Activated T-cell treated with anti-CD3 and anti-CD28 coated beads, Interleukin-2, amount 50 U/mL, for 72 hours (primary cell): ENCODE data around the gene NXN. TPM values are rescaled to one million over a fixed set of nuclear protein-coding genes. Genes with fewer than 3 reads are reported as not detected.
A peak's percentile ranks its signal among the peaks of the same experiment; 100 is the strongest.

Experiments
- ATAC-seq, 2 donors: fragments of 150-1000 bp; cut with Tn5 transposase; replicated peaks in 1 of 2; 2 replicates each; pipeline ENCODE4 v1.10.0; 2021; ENCODE audit warnings: moderate library complexity in 2 of 2, mild to moderate bottlenecking in 1 of 2
- DNase-seq, 2 donors: peaks; one replicate each; pipeline ENCODE4 v3.0.0; 2021 to 2022; ENCODE audit warnings: mixed read lengths in 1 of 2
- H3K27ac Mint-ChIP-seq: one replicate; pipeline ENCODE4 v1.8.0; 2022; ENCODE audit warnings: mild to moderate bottlenecking, moderate library complexity, mixed read lengths
- H3K27me3 Mint-ChIP-seq: one replicate; pipeline ENCODE4 v1.8.0; 2022; ENCODE audit warnings: low read depth, mixed read lengths
- H3K36me3 Mint-ChIP-seq, 2 donors: one replicate each; pipeline ENCODE4 v1.8.0; 2022; ENCODE audit warnings: mixed read lengths in 2 of 2, mild to moderate bottlenecking in 1 of 2; ENCODE audit not compliant: insufficient read depth in 2 of 2
- H3K4me1 Mint-ChIP-seq: one replicate; pipeline ENCODE4 v1.8.0; 2022; ENCODE audit warnings: low read depth, mixed read lengths
- H3K4me3 Mint-ChIP-seq, 2 donors: one replicate each; pipeline ENCODE4 v1.8.0; 2022; ENCODE audit warnings: mild to moderate bottlenecking in 2 of 2, mixed read lengths in 2 of 2, moderate library complexity in 2 of 2
- H3K9me3 Mint-ChIP-seq, 2 donors: one replicate each; pipeline ENCODE4 v1.8.0; 2022; ENCODE audit warnings: mixed read lengths in 2 of 2
- total RNA-seq, 2 donors: library from RNA; stranded (reverse); gene quantifications; one replicate each; pipeline ENCODE4 v1.2.3, GENCODE V29; 2022

The NXN gene
- total RNA-seq, 2 donors from 2014 or later = 1.2 to 1.7 TPM

DNA sequence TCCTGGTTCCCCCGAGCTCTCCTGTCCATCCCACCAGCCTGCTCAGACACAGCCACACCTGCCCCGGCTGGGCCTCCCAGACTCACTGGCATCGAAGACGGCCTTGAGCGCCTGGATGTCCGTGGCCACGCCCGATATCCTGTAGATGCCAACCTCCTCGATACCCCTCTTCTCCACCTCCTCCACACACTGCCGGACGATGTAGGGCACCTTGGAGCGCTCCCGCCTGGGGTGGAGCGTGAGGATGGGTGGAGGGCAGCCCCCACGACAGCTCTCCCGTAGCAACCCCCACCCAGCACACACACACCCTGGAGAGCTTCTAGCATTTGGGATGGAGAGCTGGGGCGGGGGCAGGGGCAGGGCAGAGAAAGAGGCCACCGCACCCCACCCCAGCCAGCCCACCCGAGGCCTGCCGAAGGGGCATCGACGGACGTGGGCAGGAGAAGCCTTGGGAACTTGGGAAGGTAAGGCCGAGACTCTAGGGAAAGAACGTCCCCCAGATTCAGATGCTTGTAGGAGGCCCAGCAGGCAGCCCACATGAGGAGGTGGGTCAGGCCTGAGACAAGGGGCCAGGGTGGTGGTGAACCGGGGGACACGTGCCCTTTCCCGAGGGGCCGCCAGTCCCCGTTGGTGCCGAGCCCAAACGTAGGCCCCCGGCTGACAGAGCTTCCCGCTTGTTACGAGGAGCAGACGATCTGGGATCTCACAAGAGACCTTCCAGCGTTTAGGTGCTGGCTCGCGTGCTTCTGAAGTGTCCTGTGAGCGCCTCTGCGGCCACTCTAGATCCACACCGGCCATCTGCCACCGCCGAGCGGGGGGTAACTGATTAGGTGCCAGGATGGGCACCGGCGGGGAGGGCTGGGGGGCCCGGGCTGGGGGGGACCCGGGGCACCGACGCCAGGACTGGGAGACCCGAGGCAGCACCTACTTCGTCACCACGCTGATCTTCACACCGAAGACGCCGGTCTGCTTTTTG is 32.5 kb upstream of the NXN start:
- Mint-ChIP-seq H3K9me3 (no peaks in the 10 kb centered on the region), H3K4me3 (no peak overlapping the region), H3K27ac (no peak overlapping the region), H3K36me3 (no peaks in the 10 kb centered on the region), H3K4me1 (no peaks in the 10 kb centered on the region), H3K27me3 (no peaks in the 10 kb centered on the region)
- DNase-seq (no peak), ATAC-seq (no peak)

DNA sequence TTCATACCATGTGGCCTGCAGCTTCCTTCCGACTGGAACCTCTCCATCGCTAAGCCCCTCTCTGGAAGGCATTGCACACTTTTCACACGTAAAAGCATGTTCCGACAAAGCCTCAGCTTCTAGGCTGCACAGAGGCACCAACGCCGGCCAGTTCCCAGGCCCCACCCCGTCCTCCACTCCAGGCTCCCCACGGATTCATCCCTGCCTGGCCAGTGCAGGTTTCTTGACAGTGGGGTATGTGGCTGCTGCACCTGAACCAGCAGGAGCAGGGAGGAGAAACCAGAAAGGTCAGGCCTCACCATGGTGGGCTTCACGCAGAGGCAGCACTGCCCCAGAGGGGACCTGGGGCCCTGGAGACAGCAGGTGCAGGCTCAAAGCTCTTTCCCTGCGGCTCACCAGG is 31.6 kb upstream of the NXN start:
- Mint-ChIP-seq H3K27me3 (no peaks in the 10 kb centered on the region), H3K4me1 (no peaks in the 10 kb centered on the region), H3K27ac (no peak overlapping the region), H3K36me3 (no peaks in the 10 kb centered on the region), H3K9me3 (no peaks in the 10 kb centered on the region), H3K4me3 (no peak overlapping the region)
- ATAC-seq (no peak), DNase-seq (no peak)

DNA sequence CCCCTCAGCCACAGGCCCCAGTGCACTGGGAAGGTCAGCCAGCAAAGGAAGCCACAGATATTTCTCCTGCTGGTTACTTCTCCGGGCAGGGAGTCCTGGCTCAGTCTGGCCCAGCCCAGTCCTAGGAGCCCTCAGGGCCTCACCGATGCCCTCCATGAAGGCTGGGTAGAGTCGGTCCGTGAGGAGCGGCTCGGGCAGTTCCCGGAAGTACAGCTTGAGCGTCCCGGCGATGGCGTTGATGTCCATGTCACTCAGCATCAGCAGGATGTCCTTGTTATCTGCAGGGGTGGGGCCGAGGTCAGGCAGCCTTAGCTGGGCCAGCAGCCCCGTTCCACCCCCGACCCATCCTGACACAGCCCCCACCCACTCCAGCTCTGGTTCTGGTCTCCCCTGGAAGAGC is 31.0 kb upstream of the NXN start:
- H3K27ac Mint-ChIP-seq = no peak overlapping the region
- H3K9me3 Mint-ChIP-seq = no peaks in the 10 kb centered on the region
- no peak for DNase-seq
- H3K4me1 Mint-ChIP-seq = peaks cover 3% of the 10 kb centered on the region
- H3K4me3 Mint-ChIP-seq = no peak overlapping the region
- no peaks in the 10 kb centered on the region for H3K36me3 Mint-ChIP-seq
- H3K27me3 Mint-ChIP-seq = no peaks in the 10 kb centered on the region
- ATAC-seq = no peak

DNA sequence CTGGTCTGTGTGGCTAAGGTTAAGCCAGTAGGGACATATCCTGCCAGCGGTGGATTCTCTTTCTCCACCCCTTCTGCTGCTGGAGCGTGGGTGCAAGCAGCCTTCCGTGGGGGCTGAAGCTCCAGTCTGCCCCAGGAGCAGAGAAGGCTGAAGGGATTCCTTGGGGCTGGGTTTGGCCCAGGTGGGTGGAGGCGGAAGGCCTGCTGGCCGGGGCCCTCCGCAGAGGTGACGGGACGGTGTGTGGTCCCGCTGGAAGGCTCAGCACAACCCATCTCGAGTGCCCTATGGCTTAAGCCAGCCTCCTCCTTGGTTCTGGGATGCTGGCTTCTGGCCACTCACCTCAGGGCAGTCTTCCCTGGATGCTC is 30.5 kb upstream of the NXN start:
- Mint-ChIP-seq H3K4me3 (no peak overlapping the region), H3K27ac (no peak overlapping the region)

DNA sequence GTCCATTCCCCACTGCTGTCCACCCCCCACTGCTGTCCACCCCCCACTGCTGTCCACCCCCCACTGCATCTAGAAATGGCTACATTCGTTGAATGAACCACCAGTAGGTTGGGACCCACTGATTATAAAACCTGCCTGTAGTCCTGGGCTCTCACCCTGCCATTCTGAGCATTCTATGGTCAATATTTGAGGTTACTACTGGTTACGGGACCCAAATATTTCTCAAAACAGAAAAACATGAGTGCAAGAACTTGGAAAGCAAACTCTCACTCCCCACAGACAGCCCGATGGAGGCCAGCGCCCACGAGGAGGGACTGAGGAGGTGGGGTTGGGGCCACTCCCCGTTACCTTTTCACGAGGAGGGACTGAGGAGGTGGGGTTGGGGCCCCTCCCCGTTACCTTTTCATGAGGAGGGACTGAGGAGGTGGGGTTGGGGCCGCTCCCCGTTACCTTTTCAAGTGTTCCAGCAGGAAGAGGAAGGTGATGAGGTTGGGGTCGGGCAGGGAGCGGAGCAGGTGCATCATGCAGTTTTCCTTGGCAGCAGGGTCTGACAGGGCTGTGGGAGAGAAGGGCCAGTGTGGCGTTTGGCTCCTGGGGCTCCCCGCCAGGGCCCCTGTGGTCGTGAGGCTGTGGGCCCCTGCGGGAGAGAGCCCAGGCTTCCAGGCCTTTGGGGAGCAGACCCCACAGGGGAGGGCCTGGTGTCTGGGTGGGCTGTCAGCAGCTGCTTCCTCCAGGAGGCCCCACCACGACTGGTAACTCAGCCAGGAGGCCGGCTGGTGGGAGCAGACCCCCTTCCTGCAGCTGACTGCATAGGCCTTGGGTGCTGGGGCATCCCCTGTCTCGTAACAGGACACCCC is 29.9 kb upstream of the NXN start:
- H3K27me3 Mint-ChIP-seq = no peaks in the 10 kb centered on the region
- DNase-seq = no peak
- H3K4me3 Mint-ChIP-seq = no peak overlapping the region
- no peaks in the 10 kb centered on the region for H3K9me3 Mint-ChIP-seq
- H3K27ac Mint-ChIP-seq = no peak overlapping the region
- H3K36me3 Mint-ChIP-seq = peaks cover 0 to 3% of the 10 kb centered on the region in 2 donors
- peaks cover 11% of the 10 kb centered on the region for H3K4me1 Mint-ChIP-seq
- no peak for ATAC-seq

More for the DNA sequence above, 30.5 kb upstream of the NXN start:
- peaks cover 8% of the 10 kb centered on the region for H3K4me1 Mint-ChIP-seq
- peaks cover 0 to 1% of the 10 kb centered on the region in 2 donors for H3K36me3 Mint-ChIP-seq
- DNase-seq = no peak
- H3K27me3 Mint-ChIP-seq = no peaks in the 10 kb centered on the region
- H3K9me3 Mint-ChIP-seq = no peaks in the 10 kb centered on the region
- ATAC-seq = no peak

DNA sequence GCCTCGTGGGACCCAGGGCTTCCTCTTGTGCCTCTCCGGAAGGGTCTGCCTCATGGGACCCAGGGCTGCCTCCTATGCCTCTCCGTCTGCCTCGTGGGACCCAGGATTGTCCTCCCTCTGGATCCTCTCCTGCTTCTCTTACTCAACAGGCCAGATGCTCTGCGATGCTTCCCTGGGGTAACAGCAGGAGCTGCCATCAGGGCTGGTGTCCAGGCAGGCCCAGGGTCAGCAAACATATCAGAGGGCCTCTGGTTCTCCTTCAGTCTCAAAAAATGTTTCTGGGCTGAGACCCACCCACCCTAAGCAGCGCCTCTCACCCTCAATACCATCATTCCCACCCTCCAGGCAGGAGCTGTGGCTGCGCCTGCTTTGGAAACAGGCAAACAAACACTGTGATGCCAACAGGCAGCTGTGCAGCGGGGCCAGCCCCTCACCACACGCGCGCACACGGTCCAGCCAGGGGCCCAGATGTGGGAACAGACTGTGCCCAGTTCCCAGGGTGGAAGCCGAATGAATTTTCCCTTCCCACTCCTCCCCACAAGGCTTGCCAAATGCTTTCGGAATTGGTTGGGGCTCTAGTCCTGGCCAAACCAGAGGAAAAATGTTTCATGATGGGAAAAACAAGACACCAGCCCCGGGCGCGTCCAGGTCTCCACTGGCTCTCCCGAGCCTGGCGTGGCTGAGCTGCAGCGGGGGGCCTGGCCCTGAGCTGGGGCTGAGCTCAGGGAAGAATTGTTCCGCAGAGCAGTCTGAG is 28.6 kb upstream of the NXN start:
- Mint-ChIP-seq H3K27me3 (no peaks in the 10 kb centered on the region), H3K4me3 (no peak overlapping the region), H3K9me3 (no peaks in the 10 kb centered on the region), H3K36me3 (peaks cover 0 to 3% of the 10 kb centered on the region in 2 donors), H3K4me1 (peaks cover 11% of the 10 kb centered on the region), H3K27ac (no peak overlapping the region)
- ATAC-seq = no peak
- no peak for DNase-seq

DNA sequence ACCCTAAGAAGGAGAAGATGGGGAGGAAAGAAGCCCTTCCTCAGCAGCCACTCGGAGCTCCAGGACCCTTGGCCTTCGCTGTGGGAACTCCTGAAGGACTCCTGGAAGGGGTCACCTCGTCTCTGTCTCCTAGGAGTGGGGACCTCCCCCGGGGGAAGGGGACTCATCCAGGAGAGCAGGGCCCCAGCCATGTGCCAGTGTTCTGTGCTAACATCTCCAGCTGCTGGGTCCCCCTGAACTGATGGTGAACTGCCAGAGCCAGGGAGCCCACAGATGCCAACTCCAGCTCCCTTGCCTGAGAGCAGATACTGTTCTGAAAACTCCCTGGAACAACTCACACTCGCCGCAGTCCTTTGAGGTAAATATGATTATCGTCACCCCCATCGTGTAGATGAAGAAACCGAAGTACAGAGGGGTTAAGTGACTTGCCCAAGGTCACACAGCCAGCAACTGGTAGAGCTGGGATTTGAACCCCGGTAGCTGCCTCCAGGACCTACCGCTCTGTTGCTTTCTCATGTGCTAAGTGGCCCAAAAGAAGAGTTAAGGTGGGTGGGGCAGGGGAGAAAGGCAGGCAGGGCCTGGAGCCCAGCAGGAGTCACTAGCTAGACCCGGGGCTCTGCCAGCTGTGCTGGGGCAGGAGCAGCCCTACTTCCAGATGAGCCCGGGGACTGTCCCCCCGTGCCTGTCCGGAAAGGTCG is 27.9 kb upstream of the NXN start:
- H3K27ac Mint-ChIP-seq = no peak overlapping the region
- DNase-seq (no peak), ATAC-seq (no peak)
- no peaks in the 10 kb centered on the region for H3K27me3 Mint-ChIP-seq
- H3K4me3 Mint-ChIP-seq = no peak overlapping the region
- peaks cover 11% of the 10 kb centered on the region for H3K4me1 Mint-ChIP-seq
- H3K9me3 Mint-ChIP-seq = no peaks in the 10 kb centered on the region
- peaks cover 0 to 3% of the 10 kb centered on the region in 2 donors for H3K36me3 Mint-ChIP-seq

DNA sequence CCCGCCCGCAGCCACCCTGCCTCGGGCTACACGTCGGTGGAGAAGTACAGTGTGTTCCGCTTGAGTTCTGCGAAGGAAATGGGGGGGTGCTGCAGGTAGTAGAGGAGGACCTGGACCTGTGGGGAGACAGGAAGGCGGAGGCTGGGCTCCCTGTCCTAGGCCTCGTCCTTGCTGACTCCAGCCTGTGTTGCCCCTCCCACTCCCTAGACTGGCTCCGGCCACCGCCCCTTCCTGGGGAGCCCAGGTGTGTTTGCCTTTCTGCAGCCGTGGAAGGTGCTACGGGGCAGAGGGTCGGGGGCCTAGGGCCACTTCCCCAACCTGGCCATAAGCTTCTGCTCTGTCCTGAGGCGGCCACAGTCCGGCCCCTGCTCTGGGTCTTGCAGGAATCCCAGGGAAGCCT is 26.5 kb upstream of the NXN start:
- Mint-ChIP-seq H3K27ac (no peak overlapping the region), H3K4me1 (peaks cover 16% of the 10 kb centered on the region), H3K9me3 (no peaks in the 10 kb centered on the region), H3K27me3 (no peaks in the 10 kb centered on the region), H3K36me3 (peaks cover 3 to 7% of the 10 kb centered on the region in 2 donors), H3K4me3 (no peak overlapping the region)
- DNase-seq (no peak), ATAC-seq (no peak)

DNA sequence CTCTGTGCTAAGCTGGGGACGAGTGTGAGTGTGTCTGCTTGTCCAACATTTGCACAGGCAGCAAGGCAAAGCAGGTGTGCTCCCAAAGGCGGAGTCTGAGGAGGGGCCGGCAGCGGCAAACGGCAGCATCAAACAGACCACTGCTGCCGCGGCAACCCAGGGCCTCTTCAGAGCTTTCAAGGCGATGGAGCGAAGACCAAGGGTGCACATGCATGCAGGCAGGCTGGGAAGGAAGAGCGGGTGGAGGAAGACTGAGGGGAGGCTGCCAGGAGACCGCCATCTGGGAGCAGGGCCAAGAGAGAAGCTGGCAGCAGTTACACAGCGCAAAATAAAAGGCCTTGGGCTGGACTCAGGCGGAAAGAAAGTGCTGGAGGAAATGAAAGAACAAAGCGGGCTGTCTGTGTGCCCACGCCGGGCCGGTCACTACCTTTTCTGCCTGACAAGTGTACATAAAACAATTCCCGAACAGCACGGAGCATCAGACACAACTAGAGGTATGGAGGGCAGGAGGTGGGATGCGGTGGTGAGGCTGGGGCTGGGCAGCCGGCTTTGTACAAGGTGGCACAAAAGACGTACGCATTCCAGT is 25.9 kb upstream of the NXN start:
- H3K27me3 Mint-ChIP-seq = no peaks in the 10 kb centered on the region
- peak overlapping the region in 1 of 2 donors; percentile 25 for H3K4me3 Mint-ChIP-seq
- H3K4me1 Mint-ChIP-seq = peaks cover 16% of the 10 kb centered on the region
- no peaks in the 10 kb centered on the region for H3K9me3 Mint-ChIP-seq
- H3K36me3 Mint-ChIP-seq = peaks cover 6 to 9% of the 10 kb centered on the region in 2 donors
- no peak for ATAC-seq
- no peak for DNase-seq
- peak overlapping the region; percentile 3 for H3K27ac Mint-ChIP-seq

DNA sequence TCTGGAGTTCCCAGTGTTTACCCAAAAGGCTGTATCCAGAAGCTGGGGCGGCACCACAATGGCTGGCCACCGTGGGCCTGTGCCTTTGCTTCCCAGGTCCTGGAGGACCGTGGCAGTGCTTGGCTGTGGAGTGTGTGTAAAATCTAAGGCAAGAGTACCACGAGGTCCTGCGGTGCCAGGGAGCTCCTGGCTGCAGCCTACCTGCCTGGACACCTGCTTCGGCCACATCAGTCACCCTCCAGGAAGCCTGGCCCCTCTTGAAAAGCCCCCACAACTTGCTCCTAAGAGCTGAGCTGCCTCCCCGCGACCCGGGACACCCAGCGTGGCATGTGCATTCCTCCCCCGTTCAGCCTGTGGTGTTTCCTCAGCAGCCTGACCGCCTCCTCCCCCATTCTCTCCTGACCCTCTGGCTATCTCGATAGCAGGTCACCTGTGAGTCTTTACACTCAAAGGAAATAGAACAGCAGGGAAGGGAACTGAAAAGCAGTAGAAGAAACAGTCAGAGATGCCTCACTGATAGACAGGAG is 25.3 kb upstream of the NXN start:
- Mint-ChIP-seq H3K9me3 (no peaks in the 10 kb centered on the region), H3K27ac (peak overlapping the region; percentile 3), H3K36me3 (peaks cover 9 to 11% of the 10 kb centered on the region in 2 donors), H3K4me3 (no peak overlapping the region), H3K4me1 (peaks cover 16% of the 10 kb centered on the region), H3K27me3 (no peaks in the 10 kb centered on the region)
- DNase-seq = no peak
- ATAC-seq = no peak

DNA sequence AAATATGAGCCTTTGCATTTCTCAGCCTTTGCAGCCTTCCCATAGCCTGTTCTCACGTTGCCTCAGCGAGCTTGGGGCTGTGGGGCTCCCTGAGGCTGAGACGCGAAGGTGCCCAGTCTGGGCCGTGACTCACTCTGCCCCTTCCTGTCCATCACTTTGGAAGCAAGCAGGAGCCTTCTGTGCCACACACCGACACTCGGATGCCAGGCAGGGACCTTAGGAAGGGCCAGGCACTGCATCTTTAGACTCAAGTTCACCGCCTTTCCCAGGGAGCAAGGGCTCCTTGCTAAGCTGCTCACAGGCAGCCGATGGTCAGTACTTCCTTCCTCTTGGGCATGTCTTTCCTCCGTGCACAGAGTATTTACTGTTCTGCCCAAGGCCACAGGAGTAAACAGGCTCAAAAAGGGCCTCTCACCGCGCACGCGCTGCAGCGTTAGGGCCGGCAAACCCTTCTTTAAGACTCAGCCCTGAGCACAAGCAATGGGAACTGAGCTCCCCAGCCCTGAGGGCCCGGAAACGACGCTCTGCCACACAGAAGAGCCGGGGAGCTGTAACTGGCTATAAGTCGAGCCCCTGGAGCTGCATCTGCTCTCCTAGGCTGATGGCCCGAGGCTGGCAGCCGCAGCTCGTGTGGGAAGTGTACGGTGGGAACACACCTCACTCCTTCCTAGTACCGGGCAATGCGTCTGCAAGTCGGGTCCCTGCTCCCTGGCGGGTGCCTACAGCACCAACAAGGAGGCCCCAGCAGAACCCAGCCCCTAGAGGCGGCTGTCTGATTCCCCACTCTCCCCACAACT is 24.6 kb upstream of the NXN start:
- H3K36me3 Mint-ChIP-seq = peaks cover 9 to 11% of the 10 kb centered on the region in 2 donors
- no peak overlapping the region for H3K4me3 Mint-ChIP-seq
- no peak for DNase-seq
- no peak for ATAC-seq
- H3K27ac Mint-ChIP-seq = no peak overlapping the region
- H3K27me3 Mint-ChIP-seq = no peaks in the 10 kb centered on the region
- no peaks in the 10 kb centered on the region for H3K9me3 Mint-ChIP-seq
- H3K4me1 Mint-ChIP-seq = peaks cover 20% of the 10 kb centered on the region
